ENCODE data around the gene NMT2. TPM values are rescaled to one million over a fixed set of nuclear protein-coding genes. Genes with fewer than 3 reads are reported as not detected.

NMT2 gene
- total and polyA plus RNA-seq, 10 of the 15 experiments (the other 5 are each of a cell fraction or from before 2014, with no cell fraction given) = 4.9 to 12.0 (median 9.2) TPM

GRCh38 chr10:15068802-15069201 is 99.7 kb downstream of the NMT2 start:
- no peaks in the 10 kb centered on the region for H3K79me2 ChIP-seq (ENCODE audit: control insufficient read depth, insufficient read depth, low read length)
- intact Hi-C loops (cut with micrococcal nuclease; ENCODE audit: unreplicated experiment) = no loop called here
- H4K20me1 ChIP-seq (ENCODE audit: control insufficient read depth, insufficient read depth) = no peaks in the 10 kb centered on the region
- no peak overlapping the region for H3K9ac ChIP-seq (ENCODE audit: control insufficient read depth, insufficient read depth, low read length)
- no peaks in the 10 kb centered on the region; the same call in 2 of the 3 replicates for H3K9me3 ChIP-seq (replicated peaks; ENCODE audit: control insufficient read depth, insufficient read depth, low read length)
- CTCF ChIA-PET = interaction anchor here (1.4 kb wide), 1 partner anchor 38 kb away, joined by 3 read pairs; no protein-coding TSS in a partner anchor
- H3K36me3 ChIP-seq (ENCODE audit: control insufficient read depth in 2 of 2, insufficient read depth in 2 of 2, low read length in 1 of 2) = no peaks in the 10 kb centered on the region
- RAD21 ChIA-PET (ENCODE audit: unreplicated experiment) = no interaction called here
- WGBS (ENCODE audit: insufficient coverage, insufficient replicate concordance, low lambda C conversion rate, missing lambda C conversion rate) = 39% methylated on average over 3 of the region's 3 CpGs
- H3K27ac ChIP-seq (ENCODE audit: control insufficient read depth, insufficient read depth) = no peak overlapping the region
- no peak overlapping the region for H3K4me2 ChIP-seq (ENCODE audit: control insufficient read depth, insufficient read depth)
- no peaks in the 10 kb centered on the region; a peak in 1 of 4 replicates for H3K27me3 ChIP-seq (replicated peaks in 1 of 2; ENCODE audit: control insufficient read depth in 2 of 2, insufficient read depth in 2 of 2, low read length in 1 of 2)
- no peaks in the 10 kb centered on the region for H3K4me1 ChIP-seq (ENCODE audit: control insufficient read depth, insufficient read depth, low read length)
- H3K4me3 ChIP-seq = no peak overlapping the region
- POLR2A ChIA-PET = no interaction called here
- H2AFZ ChIP-seq (ENCODE audit: control insufficient read depth, low read depth, low read length) = no peak overlapping the region
- SMC1A ChIA-PET (ENCODE audit: uncharacterized antibody, unreplicated experiment) = no interaction called here
- DNase-seq (ENCODE audit: low read depth, low spot score) (no peak), ATAC-seq (no peak; the same call in 2 of the 3 replicates), FAIRE-seq (no peak)
- in situ Hi-C loops (cut with MboI) = no loop called here
- no TSS peak for BruUV-seq (replicated peaks)
- TF ChIP-seq MAX (IDR thresholded peaks at IDR 0.05; ENCODE audit: low read depth, low read length) (no peak), BHLHE40 (IDR thresholded peaks at IDR 0.05; ENCODE audit: borderline replicate concordance in 1 of 2, low read depth in 2 of 2, low read length in 1 of 2) (no peak), ATF3 (IDR thresholded peaks at IDR 0.05; ENCODE audit: borderline replicate concordance, extremely low read depth, low read depth, low read length) (no peak)

- H3K79me2 ChIP-seq (ENCODE audit: control insufficient read depth, insufficient read depth, low read length) = no peaks in the 10 kb centered on the region
- no peak overlapping the region for H3K27ac ChIP-seq (ENCODE audit: control insufficient read depth, insufficient read depth)
- H3K9ac ChIP-seq (ENCODE audit: control insufficient read depth, insufficient read depth, low read length) = no peak overlapping the region
- H3K27me3 ChIP-seq (replicated peaks in 1 of 2; ENCODE audit: control insufficient read depth in 2 of 2, insufficient read depth in 2 of 2, low read length in 1 of 2) = no peaks in the 10 kb centered on the region; a peak in 1 of 4 replicates
- H3K9me3 ChIP-seq (replicated peaks; ENCODE audit: control insufficient read depth, insufficient read depth, low read length) = no peaks in the 10 kb centered on the region; the same call in 2 of the 3 replicates
- intact Hi-C loops (cut with micrococcal nuclease; ENCODE audit: unreplicated experiment) (no loop called here), in situ Hi-C loops (cut with MboI) (no loop called here)
- no peak for FAIRE-seq
- 21% methylated on average over 5 of the region's 5 CpGs for WGBS (ENCODE audit: insufficient coverage, insufficient replicate concordance, low lambda C conversion rate, missing lambda C conversion rate)
- no TSS peak for BruUV-seq (replicated peaks)
- peak; percentile 64 for ATAC-seq
- RAD21 ChIA-PET (ENCODE audit: unreplicated experiment) = no interaction called here
- TF ChIP-seq KDM1A (IDR thresholded peaks at IDR 0.05; ENCODE audit: borderline replicate concordance) (no peak), SKIL (IDR thresholded peaks at IDR 0.05; ENCODE audit: low read depth, poor library complexity, severe bottlenecking) (peak; percentile 35), BACH1 (IDR thresholded peaks at IDR 0.05; ENCODE audit: borderline replicate concordance) (no peak), JUND (IDR thresholded peaks at IDR 0.05; ENCODE audit: low read depth, low read length) (no peak)
- H3K36me3 ChIP-seq (ENCODE audit: control insufficient read depth in 2 of 2, insufficient read depth in 2 of 2, low read length in 1 of 2) = no peaks in the 10 kb centered on the region
- POLR2A ChIA-PET = no interaction called here
- H3K4me2 ChIP-seq (ENCODE audit: control insufficient read depth, insufficient read depth) = no peak overlapping the region
- no peaks in the 10 kb centered on the region for H3K4me1 ChIP-seq (ENCODE audit: control insufficient read depth, insufficient read depth, low read length)
- SMC1A ChIA-PET (ENCODE audit: uncharacterized antibody, unreplicated experiment) = interaction anchor here (0.9 to 1.4 kb wide), 2 partner anchors 40 to 75 kb away, joined by 3 read pairs; no protein-coding TSS in a partner anchor
- DNase-seq (ENCODE audit: low read depth, low spot score) = no peak
- CTCF ChIA-PET = no interaction called here
- H2AFZ ChIP-seq (ENCODE audit: control insufficient read depth, low read depth, low read length) = no peak overlapping the region
- H4K20me1 ChIP-seq (ENCODE audit: control insufficient read depth, insufficient read depth) = no peaks in the 10 kb centered on the region
- no peak overlapping the region for H3K4me3 ChIP-seq
Observed at GRCh38 chr10:15067154-15067553, 101.3 kb downstream of the NMT2 start.

All from GM12878 (cell line).